NCI-H2081 treated with DMSO at 0.1 percent for 48 hours (cell line): Measurements from ENCODE around the gene PLA2G2E.

Experiments used
- DNase-seq: peaks from one replicate; lab custom pipeline; 2025; lab: John Stamatoyannopoulos, UW

PLA2G2E gene

GRCh38 chr1:19923137-19923952 lies at the start of gene PLA2G2E:
Gene PLA2G2E, minus strand, starts transcription at chr1:19923617. Its CDS starts 58 bp downstream, at chr1:19923559.
- DNase-seq, result no peak

GRCh38 chr1:19971664-19972063 lies 48.2 kb upstream of the PLA2G2E start:
- DNase-seq, result no peak

GRCh38 chr1:19969898-19970660 lies 46.7 kb upstream of the PLA2G2E start:
- no peak for DNase-seq

DNA sequence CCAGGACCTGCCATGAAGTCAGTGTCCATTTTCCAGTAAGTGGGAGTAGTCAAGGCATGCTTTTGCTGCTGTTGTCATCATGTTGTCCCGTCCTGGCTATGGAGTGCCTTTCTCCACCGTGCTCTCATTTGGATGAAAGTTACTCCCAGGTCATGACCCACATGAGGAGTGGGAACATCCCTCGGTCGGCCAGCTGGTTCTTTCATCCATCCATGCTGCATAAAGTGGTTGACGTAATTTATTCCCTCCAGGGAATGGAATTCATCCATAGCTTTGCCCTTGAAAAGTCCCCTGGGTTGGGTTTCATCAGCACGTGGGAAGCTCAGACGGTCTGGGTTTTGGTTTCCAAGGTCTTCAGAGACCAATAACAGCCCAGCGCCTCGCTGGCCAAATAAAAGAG lies 44.4 kb upstream of the PLA2G2E start:
- no peak for DNase-seq

DNA sequence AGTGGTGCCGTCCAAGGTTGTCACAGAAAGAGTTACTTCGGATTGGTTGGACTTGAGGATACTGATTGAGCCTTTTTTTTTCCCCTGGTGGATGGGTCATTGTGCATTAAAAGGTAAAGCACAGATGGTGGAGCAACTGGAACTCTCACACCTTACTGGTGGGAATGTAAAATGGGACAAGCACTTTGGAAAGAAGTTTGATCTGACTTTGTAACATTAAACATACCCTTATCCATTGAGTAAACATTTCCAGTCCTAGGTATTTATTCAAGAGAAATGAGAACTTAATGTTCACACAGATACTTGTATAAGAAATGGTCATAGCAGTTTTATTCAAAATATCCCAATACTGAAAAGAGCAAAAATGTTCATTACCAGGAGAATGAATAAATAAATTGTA lies 41.1 kb upstream of the PLA2G2E start:
- no peak for DNase-seq

DNA sequence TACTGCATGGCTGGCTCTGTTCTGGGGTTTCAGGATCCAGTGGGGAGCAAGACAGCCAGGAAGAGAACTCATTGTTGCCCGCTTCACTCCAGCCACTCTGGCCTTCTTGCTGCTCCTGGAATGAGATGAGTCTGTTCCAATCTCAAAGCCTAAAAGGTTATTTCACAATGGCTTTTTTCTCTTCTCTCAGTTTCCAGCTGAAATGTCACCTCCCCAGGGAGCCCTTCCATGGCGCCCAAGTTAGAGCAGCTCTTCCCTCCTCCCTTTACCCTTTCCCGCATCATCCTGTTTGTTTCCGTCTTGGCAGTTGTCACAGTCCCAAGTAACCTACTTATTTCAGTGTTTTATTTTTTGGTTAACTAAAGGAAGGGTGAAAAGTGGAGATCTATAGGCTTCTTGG lies 40.2 kb upstream of the PLA2G2E start:
- DNase-seq, result no peak

- DNase-seq, result no peak
Observed at GRCh38 chr1:19960591-19960990, 37.2 kb upstream of the PLA2G2E start.

DNA sequence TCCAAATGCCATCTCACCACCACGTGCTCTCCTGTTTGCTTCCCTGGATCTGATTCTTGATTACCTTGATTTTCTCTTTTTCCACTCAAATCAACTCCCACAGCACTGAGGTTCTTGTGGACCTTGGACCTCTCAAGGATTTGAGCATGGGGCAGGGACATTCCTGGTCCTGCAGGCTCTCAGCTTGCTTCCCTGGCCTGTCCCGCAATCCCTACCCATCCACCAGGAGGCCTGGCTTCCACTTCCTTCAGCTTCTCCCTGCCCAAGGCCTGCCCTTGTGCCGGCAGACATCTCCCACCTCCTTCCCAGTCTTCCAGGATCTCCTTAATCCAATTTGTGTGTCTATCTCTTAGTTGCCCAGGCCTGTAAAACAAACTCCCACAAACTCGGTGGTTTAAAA lies 34.4 kb upstream of the PLA2G2E start:
- DNase-seq, result no peak

- DNase-seq, result no peak
Observed at GRCh38 chr1:19955534-19956170, 32.2 kb upstream of the PLA2G2E start.

- DNase-seq, result no peak
Observed at GRCh38 chr1:19954059-19954458, 30.6 kb upstream of the PLA2G2E start.

- no peak for DNase-seq
Observed at GRCh38 chr1:19949016-19949415, 25.6 kb upstream of the PLA2G2E start.

- DNase-seq, result no peak
Observed at GRCh38 chr1:19946971-19947370, 23.6 kb upstream of the PLA2G2E start.

DNA sequence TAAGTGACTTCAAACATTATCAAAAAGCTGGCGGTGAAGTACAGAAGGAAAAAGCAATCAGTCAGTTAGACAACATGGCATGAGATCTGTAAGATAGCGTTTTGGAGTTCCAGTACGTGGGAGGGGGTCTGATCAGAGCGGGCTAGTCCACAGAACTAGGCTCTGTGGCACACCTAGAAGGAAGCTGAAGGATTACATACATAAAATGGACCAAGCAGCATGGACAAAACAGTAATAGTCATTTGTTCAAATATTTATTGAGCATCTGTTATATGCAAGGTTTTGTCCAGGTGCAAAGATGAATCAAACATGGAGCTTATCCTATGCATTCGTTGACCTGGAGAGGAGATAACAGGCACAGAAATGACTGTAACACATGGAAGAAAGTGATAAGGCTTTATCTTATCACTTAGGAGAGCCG lies 22.9 kb upstream of the PLA2G2E start:
- no peak for DNase-seq

- DNase-seq, result no peak
Observed at GRCh38 chr1:19945914-19946313, 22.5 kb upstream of the PLA2G2E start.

DNA sequence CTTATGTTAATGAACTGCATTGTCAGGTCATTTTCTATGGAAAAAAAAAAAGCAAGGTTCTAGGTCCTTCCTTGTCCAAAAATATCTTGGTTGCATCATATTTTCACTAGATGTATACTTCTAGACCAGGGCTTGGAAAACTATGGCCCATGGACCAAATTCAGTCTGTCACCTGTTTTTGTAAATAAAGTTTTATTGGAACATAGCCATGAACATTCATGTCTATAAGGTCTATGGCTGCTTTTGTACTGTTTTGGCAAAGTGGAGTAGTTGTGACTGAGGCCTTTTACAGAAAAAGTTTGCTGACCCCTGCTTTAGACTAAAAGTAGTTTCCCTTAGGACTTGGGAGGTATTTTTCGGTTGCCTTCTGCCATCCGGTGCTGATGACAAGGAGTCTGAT lies 19.2 kb upstream of the PLA2G2E start:
- no peak for DNase-seq

DNA sequence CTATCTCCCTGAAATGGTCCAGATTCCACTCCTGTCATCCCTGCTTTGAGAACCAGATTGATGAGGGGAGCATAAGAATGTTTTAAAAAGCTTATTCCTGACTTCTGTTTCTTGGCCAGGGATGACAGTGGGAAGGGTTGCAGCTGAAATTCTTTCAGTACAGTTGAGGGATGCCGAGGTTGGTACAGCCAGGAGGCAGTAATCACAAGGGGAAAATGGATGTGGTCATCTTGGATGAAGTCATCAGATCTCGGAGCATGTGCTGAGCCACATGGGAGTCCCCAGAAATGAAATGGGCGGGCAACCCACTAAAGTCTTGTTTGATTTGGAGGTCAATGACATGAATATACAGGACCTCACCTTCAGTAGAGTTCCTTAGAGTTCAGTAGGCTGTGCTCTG lies 18.7 kb upstream of the PLA2G2E start:
- DNase-seq, result no peak

GRCh38 chr1:19941206-19941568 lies 17.8 kb upstream of the PLA2G2E start:
- no peak for DNase-seq

GRCh38 chr1:19940486-19941205 lies 17.2 kb upstream of the PLA2G2E start:
- no peak for DNase-seq

DNA sequence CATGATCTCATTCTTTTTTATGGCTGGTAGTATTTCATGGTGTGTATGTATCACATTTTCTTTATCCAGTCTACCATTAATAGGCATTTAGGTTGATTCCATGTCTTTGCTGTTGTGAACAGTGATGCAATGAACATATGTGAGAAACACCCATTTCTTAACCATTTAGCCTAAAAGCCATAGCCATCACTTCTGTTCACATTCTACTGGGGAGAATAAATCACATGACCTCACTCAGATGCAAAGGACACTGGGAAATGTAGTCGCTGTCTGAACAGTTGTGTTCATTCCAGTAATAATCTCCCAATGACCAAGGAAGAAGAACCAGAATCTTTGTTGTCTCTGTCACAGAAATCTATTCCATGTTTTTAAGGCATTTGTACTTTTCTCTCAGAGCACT lies 15.1 kb upstream of the PLA2G2E start:
- no peak for DNase-seq

DNA sequence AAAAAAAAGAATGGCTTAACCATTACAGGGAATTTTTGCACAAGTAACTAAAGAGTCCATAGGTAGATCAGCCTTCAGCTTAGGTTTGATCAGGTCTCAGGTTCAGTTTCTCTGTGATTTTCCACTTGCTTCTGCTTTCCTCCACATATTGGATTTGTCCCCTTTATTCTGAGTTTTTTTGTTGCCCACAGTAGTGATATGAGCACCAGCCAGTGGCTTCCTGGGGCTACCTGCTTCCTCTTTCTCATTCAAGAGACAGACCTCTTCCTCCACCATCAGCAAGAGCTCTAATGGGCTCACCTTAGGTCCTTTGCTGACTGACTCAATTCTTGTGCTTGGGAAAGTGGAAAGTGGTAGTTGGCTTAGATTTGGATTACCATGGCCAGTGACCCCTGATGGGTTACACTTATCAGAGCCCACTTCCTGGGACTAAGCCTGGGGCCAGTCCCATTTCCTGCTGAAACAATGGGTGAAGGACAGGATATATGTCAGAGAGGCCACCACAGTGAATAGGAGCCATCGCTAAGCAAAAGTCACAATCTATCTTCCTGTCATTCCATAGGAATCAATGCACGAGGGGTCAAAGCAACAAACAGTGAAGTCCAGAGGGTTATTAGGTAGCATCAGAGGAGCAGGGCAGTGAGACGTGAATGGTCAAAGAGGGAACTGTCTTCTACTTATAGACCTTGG lies 12.8 kb upstream of the PLA2G2E start:
- no peak for DNase-seq

GRCh38 chr1:19934336-19934735 lies 10.9 kb upstream of the PLA2G2E start:
- DNase-seq, result no peak

- no peak for DNase-seq
Observed at GRCh38 chr1:19932866-19933265, 9.4 kb upstream of the PLA2G2E start.
